Stimulated activated CD4-positive, alpha-beta T cell treated with anti-CD3 and anti-CD28 coated beads, TNF-alpha, amount 100 ng/mL, for 48 hours (primary cell): ENCODE measurements around the gene PEG3.

Experiments used
- DNase-seq, 3 donors: peaks; one replicate each; pipeline ENCODE4 v3.0.0-alpha.2; 2020; ENCODE audit warnings: low read depth in 3 of 3

The PEG3 gene

DNA sequence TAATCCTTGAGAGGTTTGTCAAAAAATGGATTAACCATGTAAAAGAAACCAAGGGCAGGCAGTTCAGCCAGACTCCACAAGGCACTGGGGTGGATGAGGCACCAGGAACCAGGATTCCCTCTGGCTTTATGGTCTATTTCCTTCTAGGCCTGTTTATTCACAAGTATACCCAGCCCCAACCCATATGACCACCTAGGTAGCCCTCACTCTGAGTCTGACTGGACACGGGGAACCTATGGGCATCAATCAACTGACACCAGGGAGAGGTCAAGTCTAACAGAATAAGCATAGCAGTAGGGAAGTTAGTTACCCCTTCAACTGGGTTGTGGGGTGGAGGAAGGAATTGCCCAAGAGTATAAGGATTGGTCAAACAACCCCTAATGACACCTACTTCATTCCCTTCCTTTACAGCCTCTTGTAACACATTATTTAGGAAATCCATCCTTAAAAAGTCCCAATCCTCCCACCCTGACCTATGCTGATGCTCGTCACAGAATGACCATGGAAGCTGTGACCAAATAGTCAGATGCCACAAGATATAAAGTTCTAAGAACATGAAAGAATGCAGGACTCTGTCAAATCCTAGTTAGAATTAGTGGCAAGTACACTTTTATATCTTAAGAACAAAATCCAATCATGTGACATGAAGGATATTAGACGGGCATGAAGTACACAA, 31.7 kb downstream of the PEG3 start:
- DNase-seq, result no peak

DNA sequence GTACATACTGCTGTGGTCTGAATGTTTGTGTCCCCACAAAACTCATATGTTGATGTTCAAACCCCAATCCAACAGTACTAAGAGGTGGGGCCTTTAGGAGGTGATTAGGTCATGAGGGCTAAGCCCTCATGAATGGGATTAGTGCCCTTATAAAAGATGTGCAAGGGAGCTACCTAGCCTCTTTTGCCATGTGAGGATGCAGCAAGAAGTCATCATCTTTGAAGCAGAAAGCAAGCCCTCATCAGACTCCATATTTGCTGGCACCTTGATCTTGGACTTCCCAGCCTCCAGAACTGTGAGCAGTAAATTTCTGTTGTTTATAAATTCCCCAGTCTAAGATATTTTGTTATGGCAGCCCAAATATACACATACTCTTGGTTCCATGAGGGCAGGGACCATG, 33.9 kb downstream of the PEG3 start:
- DNase-seq, result no peak
